Measurements from ENCODE around the gene CCDC33. TPM values are rescaled to one million over a fixed set of nuclear protein-coding genes. Genes with fewer than 3 reads are reported as not detected.

Gene CCDC33
- total and polyA plus RNA-seq, 2 donors (not counting 1 experiment from before 2014, with no cell fraction given), result not detected

DNA sequence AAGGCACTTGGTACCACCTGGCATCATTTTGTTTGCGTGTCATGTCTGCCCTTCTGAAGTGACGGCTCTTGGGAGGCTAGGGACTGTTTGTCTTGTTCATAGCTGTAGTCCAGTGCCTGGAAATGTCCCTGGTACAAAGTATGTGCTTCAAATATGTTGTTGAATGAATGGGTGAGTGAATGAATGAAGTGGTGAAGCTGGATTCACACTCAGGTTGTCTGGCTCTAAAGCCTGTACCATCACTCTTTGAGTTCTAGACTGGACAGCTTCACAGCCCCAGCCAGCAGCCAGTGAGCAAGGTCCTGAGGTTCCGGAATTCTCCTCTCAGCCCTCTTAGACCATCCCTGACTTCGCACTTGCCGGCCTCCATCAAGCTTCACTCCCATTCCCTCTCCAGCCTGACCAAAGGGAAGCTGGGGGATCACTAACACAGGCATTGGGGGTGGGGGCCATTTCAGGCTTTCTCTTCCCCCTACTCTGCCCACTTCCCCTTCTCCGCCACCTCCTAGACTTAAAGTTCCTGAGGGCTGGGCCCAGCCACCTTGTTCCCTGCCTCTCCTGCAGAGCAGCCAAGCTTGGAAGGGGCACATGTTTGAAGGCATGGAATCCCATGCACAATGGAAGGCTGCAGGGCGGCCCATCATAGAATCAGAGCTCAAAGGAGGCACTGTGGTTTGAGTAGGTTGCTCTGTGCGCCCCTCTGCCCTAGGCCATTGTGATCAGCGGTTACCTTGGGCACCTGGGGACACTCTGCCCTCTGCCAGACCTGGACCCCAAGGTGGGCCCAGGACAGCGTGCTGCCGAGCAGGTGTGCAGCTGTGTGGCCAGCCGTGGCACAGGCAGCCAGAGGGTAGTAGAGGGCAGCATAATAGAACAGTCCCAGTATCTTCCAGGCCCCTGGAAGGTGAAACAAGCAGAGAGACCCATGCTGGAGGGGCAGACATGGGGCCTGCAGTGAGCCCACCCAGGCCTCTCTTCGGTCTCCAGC, 41.3 kb upstream of the CCDC33 start:
- Mint-ChIP-seq H3K4me1 (no peaks in the 10 kb centered on the region), H3K9me3 (ENCODE audit: insufficient read depth) (no peaks in the 10 kb centered on the region), H3K27me3 (peaks cover 7% of the 10 kb centered on the region), H3K4me3 (no peak overlapping the region), H3K27ac (no peak overlapping the region)
- H4K20me1 ChIP-seq (ENCODE audit: control insufficient read depth, insufficient read depth, low read length, poor library complexity, severe bottlenecking), result no peaks in the 10 kb centered on the region
- ChIA-PET CTCF (no interaction called here), POLR2A (no interaction called here)
- ATAC-seq (ENCODE audit: low read depth) (no peak), DNase-seq (no peak)
- no peaks in the 10 kb centered on the region for H3K9me3 ChIP-seq (ENCODE audit: control extremely low read depth in 1 of 3, control insufficient read depth in 2 of 3, insufficient read depth in 1 of 3, low read length in 2 of 3)
- H3K4me1 ChIP-seq (ENCODE audit: control insufficient read depth in 2 of 2, insufficient read depth in 2 of 2, low read length in 2 of 2), result no peaks in the 10 kb centered on the region
- TF ChIP-seq EZH2 (IDR thresholded peaks at IDR 0.05; ENCODE audit: borderline replicate concordance, insufficient read depth, low read depth, low read length, poor library complexity, severe bottlenecking) (no peak), CTCF (IDR thresholded peaks at IDR 0.05) (no peak)
- H3K27me3 ChIP-seq (replicated peaks in 1 of 4; ENCODE audit: control extremely low read depth in 1 of 4, control insufficient read depth in 3 of 4, insufficient read depth in 4 of 4, low read length in 3 of 4), result peaks cover 0 to 5% (median 0%) of the 10 kb centered on the region in 4 experiments
- no peak overlapping the region for H3K9ac ChIP-seq (ENCODE audit: low read length)
- no peak overlapping the region for H3K4me3 ChIP-seq (ENCODE audit: control extremely low read depth in 1 of 5, extremely low read depth in 1 of 5, insufficient read depth in 1 of 5, low read depth in 2 of 5, low read length in 4 of 5)
- intact Hi-C loops (cut with micrococcal nuclease), result no loop called here
- H2AFZ ChIP-seq (ENCODE audit: insufficient read depth, low read depth, low read length, poor library complexity, severe bottlenecking), result no peak overlapping the region
- 87% methylated on average over 13 of the region's 13 CpGs for whole genome bisulfite sequencing (ENCODE audit: insufficient coverage)
- H3K27ac ChIP-seq (ENCODE audit: low read length in 2 of 2), result no peak overlapping the region
- H3K36me3 ChIP-seq (replicated peaks in 1 of 2; ENCODE audit: control extremely low read depth in 1 of 2, control insufficient read depth in 1 of 2, extremely low read depth in 1 of 2, insufficient read depth in 2 of 2, low read length in 1 of 2), result no peaks in the 10 kb centered on the region
- H3K4me2 ChIP-seq (replicated peaks; ENCODE audit: low read depth, low read length, poor library complexity, severe bottlenecking), result no peak overlapping the region
- no peaks in the 10 kb centered on the region for H3K79me2 ChIP-seq (ENCODE audit: control insufficient read depth, insufficient read depth, low read length)

- Histone ChIP-seq H3K4me1 (ENCODE audit: control insufficient read depth in 2 of 2, insufficient read depth in 2 of 2, low read length in 2 of 2) (no peaks in the 10 kb centered on the region), H2AFZ (ENCODE audit: insufficient read depth, low read depth, low read length, poor library complexity, severe bottlenecking) (no peak overlapping the region), H3K9ac (ENCODE audit: low read length) (no peak overlapping the region), H3K4me2 (replicated peaks; ENCODE audit: low read depth, low read length, poor library complexity, severe bottlenecking) (no peak overlapping the region), H3K27me3 (replicated peaks in 1 of 4; ENCODE audit: control extremely low read depth in 1 of 4, control insufficient read depth in 3 of 4, insufficient read depth in 4 of 4, low read length in 3 of 4) (peaks cover 0 to 5% (median 0%) of the 10 kb centered on the region in 4 experiments), H3K27ac (ENCODE audit: low read length in 2 of 2) (no peak overlapping the region), H4K20me1 (ENCODE audit: control insufficient read depth, insufficient read depth, low read length, poor library complexity, severe bottlenecking) (no peaks in the 10 kb centered on the region), H3K36me3 (replicated peaks in 1 of 2; ENCODE audit: control extremely low read depth in 1 of 2, control insufficient read depth in 1 of 2, extremely low read depth in 1 of 2, insufficient read depth in 2 of 2, low read length in 1 of 2) (no peaks in the 10 kb centered on the region), H3K79me2 (ENCODE audit: control insufficient read depth, insufficient read depth, low read length) (no peaks in the 10 kb centered on the region), H3K4me3 (ENCODE audit: control extremely low read depth in 1 of 5, extremely low read depth in 1 of 5, insufficient read depth in 1 of 5, low read depth in 2 of 5, low read length in 4 of 5) (no peak overlapping the region), H3K9me3 (ENCODE audit: control extremely low read depth in 1 of 3, control insufficient read depth in 2 of 3, insufficient read depth in 1 of 3, low read length in 2 of 3) (no peaks in the 10 kb centered on the region)
- TF ChIP-seq EZH2 (IDR thresholded peaks at IDR 0.05; ENCODE audit: borderline replicate concordance, insufficient read depth, low read depth, low read length, poor library complexity, severe bottlenecking), result no peak
- TF ChIP-seq CTCF (IDR thresholded peaks at IDR 0.05), result no peak
- WGBS (ENCODE audit: insufficient coverage), result 85% methylated on average over 7 of the region's 7 CpGs
- no peaks in the 10 kb centered on the region for H3K9me3 Mint-ChIP-seq (ENCODE audit: insufficient read depth)
- peaks cover 7% of the 10 kb centered on the region for H3K27me3 Mint-ChIP-seq
- ChIA-PET CTCF (no interaction called here), POLR2A (no interaction called here)
- H3K27ac Mint-ChIP-seq, result no peak overlapping the region
- DNase-seq, result no peak
- no peak overlapping the region for H3K4me3 Mint-ChIP-seq
- ATAC-seq (ENCODE audit: low read depth), result no peak
- H3K4me1 Mint-ChIP-seq, result no peaks in the 10 kb centered on the region
- intact Hi-C loops (cut with micrococcal nuclease), result no loop called here
Measured at GRCh38 chr15:74196175-74196574, 40.0 kb upstream of the CCDC33 start.
